A549 treated with CORT108297 at 1 μM for 4 hours (cell line): ENCODE measurements around the gene FBXL7. TPM values are rescaled to one million over a fixed set of nuclear protein-coding genes. Genes with fewer than 3 reads are reported as not detected.

Source experiments
- total RNA-seq: library from RNA; stranded (reverse); fragments of 200-300 nt; extraction: Qiagen RNA extraction; gene quantifications from 5 replicates; pipeline ENCODE4 v1.2.3, GENCODE V29; 2022

Gene FBXL7
- total RNA-seq = 1.2 to 1.5 TPM (median 1.5 TPM) in 5 replicates

DNA sequence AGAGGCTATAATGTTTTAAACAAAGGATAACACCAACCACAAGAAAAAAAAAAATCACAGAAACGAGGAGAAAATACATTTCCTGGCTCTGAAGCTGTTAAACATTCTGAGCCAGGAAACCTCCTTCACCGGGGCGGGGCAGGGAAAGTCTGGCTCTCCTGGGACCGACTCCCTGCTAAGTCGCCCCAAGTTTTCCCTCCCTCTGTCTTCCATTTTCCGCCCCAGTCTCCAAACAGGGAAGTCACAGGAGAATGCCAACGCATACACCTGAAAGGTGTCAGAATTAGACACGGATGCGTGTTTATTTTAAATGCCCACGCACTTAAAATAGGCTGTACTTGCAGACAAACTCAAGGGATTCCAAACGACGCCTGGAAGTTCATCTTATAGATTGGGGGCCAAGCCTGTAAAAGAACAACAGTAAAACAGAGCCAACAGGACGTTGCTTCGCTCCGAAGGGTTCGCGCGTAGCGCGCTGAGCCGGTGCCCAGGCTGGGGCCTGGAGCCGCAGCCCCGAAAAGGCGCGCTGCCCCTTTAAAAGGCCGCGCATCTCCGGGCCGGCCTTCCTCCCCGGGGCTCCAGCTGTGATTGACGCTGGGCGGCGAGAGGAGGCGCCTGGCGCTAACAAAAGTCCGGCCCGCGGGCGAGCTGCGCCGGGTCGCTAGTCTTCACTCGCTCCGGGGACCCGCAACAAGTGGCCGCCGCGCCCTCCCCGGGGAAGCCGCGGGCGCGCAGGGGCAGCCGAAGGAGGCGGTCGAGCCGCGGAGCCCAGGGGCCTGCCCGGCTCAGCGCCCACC, at the start of gene FBXL7:
FBXL7 (plus strand) TSS at position 653 of the 797 bp plus-strand sequence.

